Breast epithelium (tissue), 4 donors: ENCODE measurements around the gene SHB. TPM values are rescaled to one million over a fixed set of nuclear protein-coding genes. Genes with fewer than 3 reads are reported as not detected.

Experiments used
- DNase-seq, 2 donors: peaks; one replicate each; pipeline ENCODE4 v3.0.0-alpha.2; 2019; ENCODE audit warnings: low spot score in 2 of 2
- H3K27ac ChIP-seq, 2 donors: fragments of 200-600 bp; sonication (generic) in 1 of 2; one replicate each; pipeline ENCODE4 v1.5.1; 2016 to 2019; ENCODE audit warnings: mild to moderate bottlenecking in 1 of 2
- H3K27me3 ChIP-seq, 2 donors: fragments of 200-600 bp; sonication (generic) in 1 of 2; one replicate each; pipeline versions ENCODE4 v1.5.1 to v1.6.0; 2017 to 2019; ENCODE audit warnings: control low read depth in 1 of 2, mild to moderate bottlenecking in 1 of 2
- H3K36me3 ChIP-seq: fragments of 200-600 bp; one replicate; pipeline ENCODE4 v1.5.1; 2019
- H3K4me1 ChIP-seq, 2 donors: fragments of 200-600 bp; sonication (generic); one replicate each; pipeline ENCODE4 v1.5.1; 2016 to 2019; ENCODE audit warnings: control low read depth in 1 of 2
- H3K4me3 ChIP-seq, 3 donors: fragments of 200-600 bp; sonication (generic); 1 replicate in 2 of 3; 2 replicates in 1 of 3; pipeline ENCODE4 v1.5.1; 2016 to 2019; ENCODE audit warnings: mild to moderate bottlenecking in 3 of 3, moderate library complexity in 2 of 3
- H3K9me3 ChIP-seq, 2 donors: fragments of 200-600 bp; sonication (generic) in 1 of 2; one replicate each; pipeline ENCODE4 v1.5.1; 2016 to 2019; ENCODE audit warnings: control low read depth in 1 of 2
- POLR2A ChIP-seq: fragments of 450-650 bp; IDR thresholded peaks from one replicate; pipeline ENCODE4 v1.6.1; 2016; ENCODE audit warnings: antibody characterized with exemption, mild to moderate bottlenecking, moderate library complexity
- POLR2AphosphoS5 ChIP-seq, 3 donors: sonication (generic); formaldehyde crosslinking; IDR thresholded peaks; one replicate each; pipeline ENCODE4 v1.6.1; 2017; ENCODE audit warnings: antibody characterized with exemption in 3 of 3
- intact Hi-C: fragments of 100-400 bp; cut with DNase I; formaldehyde crosslinking; loops from one replicate; pipeline ENCODE4 v1.15.1; 2023; ENCODE audit warnings: low total_unique reads
- total RNA-seq, 3 donors: library from RNA; depleted of rRNA; stranded (reverse); fragments of >200 nt; gene quantifications; one replicate each; pipeline ENCODE4 v1.1.0, GENCODE V29; 2016
- TF ChIP-seq, protein P1 (sequence below), 3 donors: fragments of 450-650 bp; IDR thresholded peaks; one replicate each; pipeline ENCODE4 v1.5.1; 2016 to 2017; ENCODE audit warnings: antibody characterized with exemption in 3 of 3, mild to moderate bottlenecking in 3 of 3, moderate library complexity in 3 of 3

The SHB gene
- total RNA-seq, 3 donors from 2014 or later: 3.8 to 18.7 (median 17.9) TPM

GRCh38 chr9:37936965-37937364 is 132.1 kb downstream of the SHB start:
- no peak for DNase-seq
- H3K27me3 ChIP-seq: no peaks in the 10 kb centered on the region
- intact Hi-C loops: no loop called here
- H3K4me1 ChIP-seq: no peaks in the 10 kb centered on the region
- H3K36me3 ChIP-seq: no peaks in the 10 kb centered on the region
- no peak overlapping the region for H3K4me3 ChIP-seq
- TF ChIP-seq POLR2AphosphoS5 (IDR thresholded peaks at IDR 0.05): no peak
- TF ChIP-seq, protein P1, sequence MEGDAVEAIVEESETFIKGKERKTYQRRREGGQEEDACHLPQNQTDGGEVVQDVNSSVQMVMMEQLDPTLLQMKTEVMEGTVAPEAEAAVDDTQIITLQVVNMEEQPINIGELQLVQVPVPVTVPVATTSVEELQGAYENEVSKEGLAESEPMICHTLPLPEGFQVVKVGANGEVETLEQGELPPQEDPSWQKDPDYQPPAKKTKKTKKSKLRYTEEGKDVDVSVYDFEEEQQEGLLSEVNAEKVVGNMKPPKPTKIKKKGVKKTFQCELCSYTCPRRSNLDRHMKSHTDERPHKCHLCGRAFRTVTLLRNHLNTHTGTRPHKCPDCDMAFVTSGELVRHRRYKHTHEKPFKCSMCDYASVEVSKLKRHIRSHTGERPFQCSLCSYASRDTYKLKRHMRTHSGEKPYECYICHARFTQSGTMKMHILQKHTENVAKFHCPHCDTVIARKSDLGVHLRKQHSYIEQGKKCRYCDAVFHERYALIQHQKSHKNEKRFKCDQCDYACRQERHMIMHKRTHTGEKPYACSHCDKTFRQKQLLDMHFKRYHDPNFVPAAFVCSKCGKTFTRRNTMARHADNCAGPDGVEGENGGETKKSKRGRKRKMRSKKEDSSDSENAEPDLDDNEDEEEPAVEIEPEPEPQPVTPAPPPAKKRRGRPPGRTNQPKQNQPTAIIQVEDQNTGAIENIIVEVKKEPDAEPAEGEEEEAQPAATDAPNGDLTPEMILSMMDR (IDR thresholded peaks at IDR 0.05): no peak
- TF ChIP-seq POLR2A: no peak
- H3K9me3 ChIP-seq: no peaks in the 10 kb centered on the region
- no peak overlapping the region for H3K27ac ChIP-seq

DNA sequence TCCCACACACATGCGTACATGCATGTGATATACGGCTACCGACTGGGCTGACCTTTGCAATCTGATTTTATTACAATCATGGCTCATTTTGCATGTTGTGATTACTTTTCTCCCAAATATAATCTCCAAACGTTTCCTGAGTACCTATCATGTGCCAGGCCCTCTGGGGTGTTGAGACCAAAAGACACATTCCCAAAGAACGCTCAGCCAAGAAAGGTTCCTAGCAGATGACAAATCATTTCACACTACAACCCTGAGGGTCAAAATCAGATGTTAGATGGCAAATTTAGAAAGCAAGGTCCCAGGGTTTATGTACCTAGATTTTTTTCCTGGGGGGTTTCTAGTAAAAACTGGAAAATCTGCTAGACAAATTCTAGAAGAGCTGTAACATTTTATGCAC is 132.7 kb downstream of the SHB start:
- DNase-seq: no peak
- TF ChIP-seq POLR2AphosphoS5 (IDR thresholded peaks at IDR 0.05) (no peak), POLR2A (no peak)
- TF ChIP-seq, protein P1 (IDR thresholded peaks at IDR 0.05): no peak
- intact Hi-C loops: no loop called here

GRCh38 chr9:37935096-37935495 is 133.9 kb downstream of the SHB start:
- Histone ChIP-seq H3K36me3 (no peaks in the 10 kb centered on the region), H3K9me3 (no peaks in the 10 kb centered on the region), H3K27ac (no peak overlapping the region), H3K27me3 (no peaks in the 10 kb centered on the region), H3K4me3 (no peak overlapping the region), H3K4me1 (no peaks in the 10 kb centered on the region)
- no peak for TF ChIP-seq POLR2A
- TF ChIP-seq, protein P1 (IDR thresholded peaks at IDR 0.05): no peak
- no peak for TF ChIP-seq POLR2AphosphoS5 (IDR thresholded peaks at IDR 0.05)
- no peak for DNase-seq
- intact Hi-C loops: no loop called here

More for the DNA sequence above, 132.7 kb downstream of the SHB start:
- no peaks in the 10 kb centered on the region for H3K27me3 ChIP-seq
- H3K9me3 ChIP-seq: no peaks in the 10 kb centered on the region
- H3K4me3 ChIP-seq: no peak overlapping the region
- H3K27ac ChIP-seq: no peak overlapping the region
- H3K4me1 ChIP-seq: no peaks in the 10 kb centered on the region
- no peaks in the 10 kb centered on the region for H3K36me3 ChIP-seq

- Histone ChIP-seq H3K27me3 (no peaks in the 10 kb centered on the region), H3K9me3 (no peaks in the 10 kb centered on the region), H3K4me1 (no peaks in the 10 kb centered on the region), H3K4me3 (no peak overlapping the region), H3K27ac (no peak overlapping the region), H3K36me3 (no peaks in the 10 kb centered on the region)
- no peak for DNase-seq
- TF ChIP-seq POLR2A (no peak), POLR2AphosphoS5 (IDR thresholded peaks at IDR 0.05) (no peak)
- TF ChIP-seq, protein P1 (IDR thresholded peaks at IDR 0.05): no peak
- intact Hi-C loops: no loop called here
Measured at GRCh38 chr9:37931592-37931991, 137.4 kb downstream of the SHB start.

DNA sequence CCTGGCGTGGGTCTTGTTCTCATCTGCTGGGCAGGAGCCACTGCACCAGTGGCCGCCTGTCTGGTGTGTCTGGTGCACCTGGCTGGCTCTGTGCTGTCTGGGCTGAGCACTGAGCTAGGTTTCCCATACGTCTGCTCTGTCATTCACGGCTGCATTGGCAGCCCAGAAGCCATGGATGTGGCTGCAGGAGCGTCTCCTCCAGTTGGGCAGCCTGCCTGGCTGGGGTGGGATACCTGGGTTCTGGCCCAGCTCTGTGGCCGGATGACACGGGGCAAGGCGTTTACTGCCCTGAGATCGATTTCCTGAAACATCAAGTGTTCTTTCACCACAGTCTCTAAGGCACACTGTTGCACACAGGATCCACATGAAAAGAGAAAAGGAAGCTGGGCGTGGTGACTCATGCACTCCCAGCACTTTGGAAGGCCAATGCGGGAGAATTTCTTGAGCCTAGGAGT is 139.6 kb downstream of the SHB start:
- intact Hi-C loops: no loop called here
- Histone ChIP-seq H3K4me3 (no peak overlapping the region), H3K27me3 (no peaks in the 10 kb centered on the region), H3K36me3 (no peaks in the 10 kb centered on the region), H3K4me1 (no peaks in the 10 kb centered on the region), H3K27ac (no peak overlapping the region), H3K9me3 (no peaks in the 10 kb centered on the region)
- TF ChIP-seq POLR2A: no peak
- TF ChIP-seq POLR2AphosphoS5 (IDR thresholded peaks at IDR 0.05): no peak
- TF ChIP-seq, protein P1 (IDR thresholded peaks at IDR 0.05): no peak
- no peak for DNase-seq
